GM21423 (cell line): ENCODE results near the gene MCHR1.

Experiments
- ATAC-seq: cut with Tn5 transposase; IDR thresholded peaks from one replicate; pipeline ENCODE4 v1.9.1; 2021; ENCODE audit warnings: mild to moderate bottlenecking, moderate library complexity; ENCODE audit not compliant: unreplicated experiment

The MCHR1 gene

GRCh38 chr22:40720538-40721256 lies 41.4 kb downstream of the MCHR1 start:
- no peak for ATAC-seq

GRCh38 chr22:40721266-40721665 lies 42.0 kb downstream of the MCHR1 start:
- no peak for ATAC-seq

GRCh38 chr22:40723396-40723933 lies 44.2 kb downstream of the MCHR1 start:
- no peak for ATAC-seq

- no peak for ATAC-seq
Observed at GRCh38 chr22:40726514-40726913, 47.2 kb downstream of the MCHR1 start.

GRCh38 chr22:40727070-40727963 lies 48.0 kb downstream of the MCHR1 start:
- no peak for ATAC-seq

- no peak for ATAC-seq
Observed at GRCh38 chr22:40727964-40728615, 48.8 kb downstream of the MCHR1 start.

GRCh38 chr22:40728731-40729189 lies 49.5 kb downstream of the MCHR1 start:
- no peak for ATAC-seq

GRCh38 chr22:40729284-40729683 lies 50.0 kb downstream of the MCHR1 start:
- no peak for ATAC-seq
